GM18873 (cell line): Measurements from ENCODE around the gene RERE.

Source experiments
- ATAC-seq: cut with Tn5 transposase; IDR thresholded peaks from one replicate; pipeline ENCODE4 v1.9.1; 2021; ENCODE audit warnings: mild to moderate bottlenecking, moderate library complexity, moderate number of reproducible peaks; ENCODE audit not compliant: unreplicated experiment, low FRiP score

The RERE gene

GRCh38 chr1:8497210-8497819 is 320.1 kb downstream of the RERE start:
- ATAC-seq, result no peak

- ATAC-seq, result no peak
These were observed 321.0 kb downstream of the RERE start for GRCh38 chr1:8496473-8496872.

GRCh38 chr1:8495928-8496401 is 321.5 kb downstream of the RERE start:
- ATAC-seq, result no peak

GRCh38 chr1:8494681-8495080 is 322.8 kb downstream of the RERE start:
- ATAC-seq, result no peak

GRCh38 chr1:8493916-8494540 is 323.4 kb downstream of the RERE start:
- no peak for ATAC-seq

GRCh38 chr1:8487249-8487648 is 330.2 kb downstream of the RERE start:
- ATAC-seq, result no peak

GRCh38 chr1:8486047-8486446 is 331.4 kb downstream of the RERE start:
- ATAC-seq, result no peak

- ATAC-seq, result no peak
These were observed 333.9 kb downstream of the RERE start for GRCh38 chr1:8483586-8483985.

GRCh38 chr1:8482979-8483381 is 334.5 kb downstream of the RERE start:
- no peak for ATAC-seq

GRCh38 chr1:8481650-8482380 is 335.6 kb downstream of the RERE start:
- no peak for ATAC-seq

- ATAC-seq, result no peak
These were observed 338.9 kb downstream of the RERE start for GRCh38 chr1:8478566-8478965.

GRCh38 chr1:8477983-8478362 is 339.5 kb downstream of the RERE start:
- ATAC-seq, result no peak

- peak; percentile 51 for ATAC-seq
These were observed 340.1 kb downstream of the RERE start for GRCh38 chr1:8477166-8477982.

GRCh38 chr1:8476006-8476405 is 341.4 kb downstream of the RERE start:
- ATAC-seq, result no peak

- no peak for ATAC-seq
These were observed 343.1 kb downstream of the RERE start for GRCh38 chr1:8474369-8474768.

GRCh38 chr1:8473891-8474300 is 343.5 kb downstream of the RERE start:
- no peak for ATAC-seq

- no peak for ATAC-seq
These were observed 344.1 kb downstream of the RERE start for GRCh38 chr1:8473121-8473875.

- ATAC-seq, result no peak
These were observed 344.8 kb downstream of the RERE start for GRCh38 chr1:8472668-8473067.

GRCh38 chr1:8471451-8471850 is 346.0 kb downstream of the RERE start:
- ATAC-seq, result no peak

GRCh38 chr1:8468751-8469150 is 348.7 kb downstream of the RERE start:
- ATAC-seq, result no peak
